IPS-20b (cell line): ENCODE results near the gene ATP6V1E1.
A peak's percentile ranks its signal among the peaks of the same experiment; 100 is the strongest.
"Not testable (repeated sequence)": the region's sequence is repeated elsewhere in the genome, so short reads cannot be mapped to it uniquely, and the experiment has no call there.

ENCODE experiments used
- H3K27ac ChIP-seq: one replicate; pipeline ENCODE4 v1.5.1; 2013; ENCODE audit warnings: low read length
- H3K27me3 ChIP-seq: 2 replicates; pipeline ENCODE4 v1.6.1; 2013; ENCODE audit warnings: mild to moderate bottlenecking, low read length, inconsistent platforms; ENCODE audit not compliant: insufficient read depth
- H3K36me3 ChIP-seq: 2 replicates; pipeline ENCODE4 v1.6.1; 2013; ENCODE audit warnings: low read depth, mild to moderate bottlenecking, inconsistent platforms, low read length, moderate library complexity; ENCODE audit not compliant: insufficient read depth
- H3K4me1 ChIP-seq: 2 replicates; pipeline ENCODE4 v1.6.1; 2013; ENCODE audit warnings: mild to moderate bottlenecking, control low read depth, inconsistent platforms, low read length, moderate library complexity; ENCODE audit not compliant: insufficient read depth
- H3K4me3 ChIP-seq: 2 replicates; pipeline ENCODE4 v1.5.1; 2013; ENCODE audit warnings: mild to moderate bottlenecking, low read length, inconsistent platforms
- H3K9ac ChIP-seq: 2 replicates; pipeline ENCODE4 v1.6.1; 2013; ENCODE audit warnings: low read depth, mild to moderate bottlenecking, inconsistent platforms, low read length, moderate library complexity
- H3K9me3 ChIP-seq: 2 replicates; pipeline ENCODE4 v1.6.1; 2013; ENCODE audit warnings: mild to moderate bottlenecking, low read depth, low read length, inconsistent platforms; ENCODE audit not compliant: insufficient read depth

The ATP6V1E1 gene

GRCh38 chr22:17579535-17579981 is 49.0 kb downstream of the ATP6V1E1 start:
- no peaks in the 10 kb centered on the region for H3K27me3 ChIP-seq
- no peak overlapping the region for H3K9ac ChIP-seq
- H3K27ac ChIP-seq, result no peak overlapping the region
- H3K9me3 ChIP-seq, result no peaks in the 10 kb centered on the region
- no peak overlapping the region for H3K4me3 ChIP-seq
- no peaks in the 10 kb centered on the region for H3K36me3 ChIP-seq
- peaks cover 6% of the 10 kb centered on the region; the same call in 1 of the 2 replicates for H3K4me1 ChIP-seq

GRCh38 chr22:17578136-17578754 is 50.3 kb downstream of the ATP6V1E1 start:
- Histone ChIP-seq H3K27ac (no peak overlapping the region), H3K4me1 (peaks cover 6% of the 10 kb centered on the region; the same call in 1 of the 2 replicates), H3K9ac (no peak overlapping the region), H3K27me3 (no peaks in the 10 kb centered on the region), H3K4me3 (no peak overlapping the region), H3K36me3 (no peaks in the 10 kb centered on the region), H3K9me3 (no peaks in the 10 kb centered on the region)

GRCh38 chr22:17576470-17576869 is 52.1 kb downstream of the ATP6V1E1 start:
- H3K27ac ChIP-seq, result no peak overlapping the region
- no peaks in the 10 kb centered on the region for H3K27me3 ChIP-seq
- H3K4me1 ChIP-seq, result peaks cover 6% of the 10 kb centered on the region; the same call in 1 of the 2 replicates
- H3K4me3 ChIP-seq, result no peak overlapping the region
- no peak overlapping the region for H3K9ac ChIP-seq
- no peaks in the 10 kb centered on the region for H3K9me3 ChIP-seq
- H3K36me3 ChIP-seq, result no peaks in the 10 kb centered on the region

DNA sequence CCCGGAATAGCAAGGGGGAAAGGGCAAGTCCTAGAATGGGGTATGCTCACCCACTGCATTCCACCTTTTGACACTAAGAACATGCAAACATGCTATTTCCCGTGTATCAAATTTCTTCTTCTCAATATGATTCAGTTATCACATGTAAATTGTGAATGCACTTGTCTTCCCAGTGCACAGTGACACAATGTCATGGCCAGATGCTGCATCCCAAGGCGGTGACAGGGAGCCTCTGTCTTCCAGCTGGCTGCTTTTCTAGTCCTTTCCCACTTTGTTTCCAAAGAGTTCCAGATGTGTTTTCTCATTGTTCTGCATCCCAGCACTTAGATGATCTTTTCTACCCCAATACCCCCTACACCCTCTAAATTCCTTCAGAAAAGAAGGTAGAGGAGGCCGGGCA is 52.9 kb downstream of the ATP6V1E1 start:
- H3K27me3 ChIP-seq, result no peaks in the 10 kb centered on the region
- no peak overlapping the region for H3K4me3 ChIP-seq
- no peaks in the 10 kb centered on the region for H3K9me3 ChIP-seq
- peaks cover 8% of the 10 kb centered on the region; the same call in 1 of the 2 replicates for H3K4me1 ChIP-seq
- H3K27ac ChIP-seq, result no peak overlapping the region
- no peaks in the 10 kb centered on the region for H3K36me3 ChIP-seq
- no peak overlapping the region for H3K9ac ChIP-seq

- H3K4me1 ChIP-seq, result peaks cover 6% of the 10 kb centered on the region; the same call in 1 of the 2 replicates
- H3K9me3 ChIP-seq, result no peaks in the 10 kb centered on the region
- no peaks in the 10 kb centered on the region for H3K36me3 ChIP-seq
- no peak overlapping the region for H3K9ac ChIP-seq
- no peak overlapping the region for H3K4me3 ChIP-seq
- no peaks in the 10 kb centered on the region for H3K27me3 ChIP-seq
- H3K27ac ChIP-seq, result no peak overlapping the region
These were observed 53.4 kb downstream of the ATP6V1E1 start for GRCh38 chr22:17575151-17575550.

GRCh38 chr22:17570851-17571631 is 57.5 kb downstream of the ATP6V1E1 start:
- no peaks in the 10 kb centered on the region for H3K9me3 ChIP-seq
- H3K36me3 ChIP-seq, result no peaks in the 10 kb centered on the region
- H3K27me3 ChIP-seq, result no peaks in the 10 kb centered on the region
- H3K9ac ChIP-seq, result no peak overlapping the region
- H3K27ac ChIP-seq, result no peak overlapping the region
- no peak overlapping the region for H3K4me3 ChIP-seq
- H3K4me1 ChIP-seq, result peaks cover 10% of the 10 kb centered on the region

DNA sequence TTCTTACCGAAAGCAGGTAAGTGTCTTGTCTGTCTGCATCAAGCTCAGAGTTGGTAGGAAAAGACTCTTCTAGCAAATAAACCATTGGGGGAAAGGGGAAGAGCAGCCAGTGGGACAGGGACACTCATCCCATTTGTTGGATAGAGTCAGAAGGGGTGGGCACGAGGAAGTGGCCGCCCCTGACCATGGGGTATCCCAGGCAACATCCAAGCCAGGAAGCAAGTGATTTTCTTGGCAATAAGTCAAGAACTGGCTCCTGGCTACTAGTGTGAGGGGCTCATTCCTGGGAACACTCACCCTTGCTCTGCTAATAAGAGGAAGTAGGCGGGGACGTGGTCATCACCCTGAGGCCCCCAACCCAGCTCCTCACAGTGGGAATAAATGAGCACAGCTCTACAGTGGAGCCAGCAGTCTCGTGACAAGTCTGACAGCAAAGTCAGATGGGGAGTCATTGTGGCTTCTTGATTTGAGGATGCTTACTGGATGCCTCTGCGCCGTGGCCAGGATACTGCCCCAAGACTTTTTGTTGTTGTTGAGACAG is 58.5 kb downstream of the ATP6V1E1 start:
- H3K27ac ChIP-seq, result no peak overlapping the region
- no peak overlapping the region for H3K9ac ChIP-seq
- no peaks in the 10 kb centered on the region for H3K9me3 ChIP-seq
- H3K4me1 ChIP-seq, result peaks cover 10% of the 10 kb centered on the region
- no peaks in the 10 kb centered on the region for H3K36me3 ChIP-seq
- no peaks in the 10 kb centered on the region for H3K27me3 ChIP-seq
- H3K4me3 ChIP-seq, result no peak overlapping the region

DNA sequence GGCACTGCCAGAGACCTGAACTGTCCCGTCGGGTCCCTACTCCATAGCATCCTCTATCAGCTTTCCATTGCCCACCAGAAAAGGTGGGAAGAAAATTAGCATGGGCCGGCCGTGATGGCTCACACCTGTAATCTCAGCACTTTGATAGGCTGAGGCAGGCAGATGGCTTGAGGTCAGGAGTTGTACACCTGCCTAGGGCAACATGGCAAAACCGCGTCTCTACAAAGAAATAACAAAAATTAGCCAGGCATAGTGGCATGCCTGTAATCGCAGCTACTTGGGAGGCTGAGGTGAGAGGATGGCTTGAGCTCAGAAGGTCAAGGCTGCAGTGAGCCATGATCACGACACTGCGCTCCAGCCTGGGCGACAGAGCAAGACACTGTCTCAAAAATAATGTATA is 61.8 kb downstream of the ATP6V1E1 start:
- H3K36me3 ChIP-seq, result no peaks in the 10 kb centered on the region
- peaks cover 32% of the 10 kb centered on the region for H3K4me1 ChIP-seq
- no peaks in the 10 kb centered on the region for H3K27me3 ChIP-seq
- H3K4me3 ChIP-seq, result no peak overlapping the region
- no peak overlapping the region for H3K9ac ChIP-seq
- no peak overlapping the region for H3K27ac ChIP-seq
- H3K9me3 ChIP-seq, result no peaks in the 10 kb centered on the region

- H3K4me3 ChIP-seq, H3K36me3 ChIP-seq, H3K9ac ChIP-seq, H3K27ac ChIP-seq, H3K27me3 ChIP-seq, H3K9me3 ChIP-seq: not testable (repeated sequence)
- H3K4me1 ChIP-seq, result peaks cover 32% of the 10 kb centered on the region
These were observed 62.4 kb downstream of the ATP6V1E1 start for GRCh38 chr22:17566016-17566687.

DNA sequence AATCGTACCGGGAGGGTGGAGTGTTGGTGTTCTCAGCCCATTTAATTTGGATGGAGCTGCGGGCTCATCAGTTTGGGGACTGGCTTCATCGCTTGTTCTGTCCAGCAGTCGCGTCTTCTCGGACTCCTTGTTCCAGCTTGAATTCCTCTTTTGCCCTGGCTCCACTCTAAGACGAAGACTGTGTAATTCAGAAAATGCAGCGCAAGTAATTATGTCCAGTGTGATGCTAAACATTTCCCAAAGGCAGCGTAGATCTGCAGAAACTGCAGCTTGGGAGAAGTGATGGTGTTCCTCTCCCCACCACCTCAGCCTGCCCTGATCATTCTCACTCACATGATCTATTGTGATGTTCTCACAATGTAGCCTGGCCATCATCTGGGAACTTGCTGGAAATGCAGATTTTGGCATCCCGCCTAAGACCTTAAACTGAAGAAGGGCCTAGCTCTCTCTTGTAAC is 64.6 kb downstream of the ATP6V1E1 start:
- peak overlapping the region; percentile 66; the same call in 1 of the 2 replicates for H3K9ac ChIP-seq
- no peaks in the 10 kb centered on the region for H3K9me3 ChIP-seq
- H3K4me3 ChIP-seq, result peak overlapping the region; percentile 30; the same call in 1 of the 2 replicates
- peaks cover 13% of the 10 kb centered on the region for H3K36me3 ChIP-seq
- H3K27me3 ChIP-seq, result no peaks in the 10 kb centered on the region
- peaks cover 23% of the 10 kb centered on the region; the same call in 1 of the 2 replicates for H3K4me1 ChIP-seq
- H3K27ac ChIP-seq, result peak overlapping the region; percentile 40
